Measurements from ENCODE around the gene ATP6V1F. TPM values are rescaled to one million over a fixed set of nuclear protein-coding genes. Genes with fewer than 3 reads are reported as not detected.

ATP6V1F gene
- total RNA-seq, 2 experiments from 2014 or later = 49.6 to 54.3 TPM

- Mint-ChIP-seq H3K36me3 (ENCODE audit: low read depth) (no peaks in the 10 kb centered on the region), H3K27me3 (peaks cover 42% of the 10 kb centered on the region), H3K4me3 (peak overlapping the region; percentile 42), H3K27ac (no peak overlapping the region), H3K4me1 (ENCODE audit: low read depth) (peaks cover 13% of the 10 kb centered on the region), H3K9me3 (no peaks in the 10 kb centered on the region)
- TF ChIP-seq CTCF (IDR thresholded peaks at IDR 0.05) = no peak
- Histone ChIP-seq H3K4me3 (ENCODE audit: low read length) (no peak overlapping the region), H3K9me3 (ENCODE audit: control insufficient read depth in 1 of 2, insufficient read depth in 1 of 2, low read length in 2 of 2) (peaks cover 0 to 22% of the 10 kb centered on the region in 2 experiments), H3K27me3 (ENCODE audit: control insufficient read depth in 1 of 2, insufficient read depth in 2 of 2, low read length in 2 of 2) (peaks cover 42 to 55% of the 10 kb centered on the region in 2 experiments), H3K36me3 (ENCODE audit: insufficient read depth, low read length) (no peaks in the 10 kb centered on the region), H3K4me1 (ENCODE audit: insufficient read depth, low read length) (peaks cover 26% of the 10 kb centered on the region), H3K27ac (ENCODE audit: low read depth in 1 of 2, low read length in 2 of 2) (no peak overlapping the region)
- DNase-seq (peak in 1 of 14 experiments; percentile 21), ATAC-seq (ENCODE audit: poor library complexity) (no peak)
- ChIA-PET POLR2A (interaction anchor here (1.0 to 1.8 kb wide), 2 partner anchors 40 to 394 kb away, joined by 3 to 5 read pairs; partner anchors contain the start of gene AHCYL2), CTCF (no interaction called here)
- intact Hi-C loops (cut with DNase I, micrococcal nuclease) = no loop called here
Observed at GRCh38 chr7:128831178-128831993, 31.3 kb upstream of the ATP6V1F start.

GRCh38 chr7:128831994-128832879, 30.4 kb upstream of the ATP6V1F start:
- peaks cover 26% of the 10 kb centered on the region for H3K4me1 ChIP-seq (ENCODE audit: insufficient read depth, low read length)
- H3K27ac ChIP-seq (ENCODE audit: low read depth in 1 of 2, low read length in 2 of 2) = no peak overlapping the region
- peaks cover 33% of the 10 kb centered on the region for H3K27me3 Mint-ChIP-seq
- no peak for ATAC-seq (ENCODE audit: poor library complexity)
- H3K27me3 ChIP-seq (ENCODE audit: control insufficient read depth in 1 of 2, insufficient read depth in 2 of 2, low read length in 2 of 2) = peaks cover 40 to 49% of the 10 kb centered on the region in 2 experiments
- peak overlapping the region; percentile 63 for H3K4me3 Mint-ChIP-seq
- intact Hi-C loops (cut with DNase I, micrococcal nuclease) = no loop called here
- CTCF ChIA-PET = interaction anchor here (1.4 kb wide), 1 partner anchor 51 kb away, joined by 3 read pairs; no protein-coding TSS in a partner anchor
- H3K4me1 Mint-ChIP-seq (ENCODE audit: low read depth) = peaks cover 13% of the 10 kb centered on the region
- no peak overlapping the region for H3K27ac Mint-ChIP-seq
- POLR2A ChIA-PET = interaction anchor here (1.8 kb wide), 1 partner anchor 393 kb away, joined by 5 read pairs; the partner anchor contains the start of gene AHCYL2
- H3K36me3 ChIP-seq (ENCODE audit: insufficient read depth, low read length) = no peaks in the 10 kb centered on the region
- H3K9me3 ChIP-seq (ENCODE audit: control insufficient read depth in 1 of 2, insufficient read depth in 1 of 2, low read length in 2 of 2) = peaks cover 0 to 21% of the 10 kb centered on the region in 2 experiments
- H3K4me3 ChIP-seq (ENCODE audit: low read length) = no peak overlapping the region
- no peaks in the 10 kb centered on the region for H3K36me3 Mint-ChIP-seq (ENCODE audit: low read depth)
- H3K9me3 Mint-ChIP-seq = no peaks in the 10 kb centered on the region
- TF ChIP-seq CTCF (IDR thresholded peaks at IDR 0.05) = no peak
- no peak for DNase-seq

- ChIA-PET POLR2A (interaction anchor here (1.8 kb wide), 1 partner anchor 392 kb away, joined by 5 read pairs; the partner anchor contains the start of gene AHCYL2), CTCF (interaction anchor here (1.4 kb wide), 1 partner anchor 51 kb away, joined by 3 read pairs; no protein-coding TSS in a partner anchor)
- Mint-ChIP-seq H3K27me3 (peaks cover 29% of the 10 kb centered on the region), H3K4me1 (ENCODE audit: low read depth) (peaks cover 13% of the 10 kb centered on the region), H3K4me3 (no peak overlapping the region), H3K36me3 (ENCODE audit: low read depth) (no peaks in the 10 kb centered on the region), H3K9me3 (no peaks in the 10 kb centered on the region), H3K27ac (no peak overlapping the region)
- Histone ChIP-seq H3K9me3 (ENCODE audit: control insufficient read depth in 1 of 2, insufficient read depth in 1 of 2, low read length in 2 of 2) (peaks cover 0 to 18% of the 10 kb centered on the region in 2 experiments), H3K27ac (ENCODE audit: low read depth in 1 of 2, low read length in 2 of 2) (no peak overlapping the region), H3K4me3 (ENCODE audit: low read length) (no peak overlapping the region), H3K36me3 (ENCODE audit: insufficient read depth, low read length) (no peaks in the 10 kb centered on the region), H3K27me3 (ENCODE audit: control insufficient read depth in 1 of 2, insufficient read depth in 2 of 2, low read length in 2 of 2) (peaks cover 34 to 43% of the 10 kb centered on the region in 2 experiments), H3K4me1 (ENCODE audit: insufficient read depth, low read length) (peaks cover 26% of the 10 kb centered on the region)
- no peak for TF ChIP-seq CTCF (IDR thresholded peaks at IDR 0.05)
- DNase-seq = no peak
- intact Hi-C loops (cut with DNase I, micrococcal nuclease) = no loop called here
- no peak for ATAC-seq (ENCODE audit: poor library complexity)
Observed at GRCh38 chr7:128832880-128833147, 29.8 kb upstream of the ATP6V1F start.
